ENCODE data around the gene MGAT5.

- TF ChIP-seq CTCF (conservative IDR thresholded peaks at IDR 0.05; ENCODE audit: low read length) (no peak), EZH2phosphoT487 (IDR thresholded peaks at IDR 0.05; ENCODE audit: borderline replicate concordance, low read depth, low read length) (no peak)
These were observed 108.3 kb downstream of the MGAT5 start for GRCh38 chr2:134362152-134362668.
